Liver (tissue), 9 donors: ENCODE measurements around the gene TRIM58. TPM values are rescaled to one million over a fixed set of nuclear protein-coding genes. Genes with fewer than 3 reads are reported as not detected.

Experiments used
- DNase-seq: peaks from one replicate; pipeline ENCODE4 v3.0.0-alpha.2; 2017; ENCODE audit warnings: low spot score
- H3K27ac ChIP-seq, 2 donors: one replicate each; pipeline ENCODE4 v1.7.0; 2013; ENCODE audit warnings: inconsistent platforms in 2 of 2, low read length in 2 of 2, control low read depth in 1 of 2, low read depth in 1 of 2, mild to moderate bottlenecking in 1 of 2
- H3K27me3 ChIP-seq, 4 donors: one replicate each; pipeline versions ENCODE4 v1.6.1 to v1.7.0; 2013; ENCODE audit warnings: low read length in 3 of 4, inconsistent platforms in 1 of 4, mild to moderate bottlenecking in 1 of 4, moderate library complexity in 1 of 4; ENCODE audit not compliant: control insufficient read depth in 4 of 4, insufficient read depth in 4 of 4
- H3K36me3 ChIP-seq, 4 donors: one replicate each; pipeline versions ENCODE4 v1.6.1 to v1.7.0; 2013; ENCODE audit warnings: low read length in 3 of 4, mild to moderate bottlenecking in 3 of 4, low read depth in 1 of 4, moderate library complexity in 1 of 4; ENCODE audit not compliant: control insufficient read depth in 4 of 4, insufficient read depth in 3 of 4
- H3K4me1 ChIP-seq, 4 donors: one replicate each; pipeline versions ENCODE4 v1.6.1 to v1.7.0; 2013; ENCODE audit warnings: low read length in 3 of 4, mild to moderate bottlenecking in 3 of 4, moderate library complexity in 1 of 4; ENCODE audit not compliant: control insufficient read depth in 4 of 4, insufficient read depth in 4 of 4
- H3K4me3 ChIP-seq, 3 donors: one replicate each; pipeline versions ENCODE4 v1.6.1 to v1.7.0; 2013; ENCODE audit warnings: low read length in 3 of 3, control low read depth in 1 of 3, low read depth in 1 of 3, mild to moderate bottlenecking in 1 of 3
- H3K9ac ChIP-seq, 2 donors: one replicate each; pipeline ENCODE4 v1.7.0; 2013; ENCODE audit warnings: low read length in 2 of 2, mild to moderate bottlenecking in 2 of 2, moderate library complexity in 2 of 2, control low read depth in 1 of 2, low read depth in 1 of 2
- H3K9me3 ChIP-seq, 4 donors: one replicate each; pipeline versions ENCODE4 v1.6.1 to v1.7.0; 2013; ENCODE audit warnings: low read length in 3 of 4; ENCODE audit not compliant: control insufficient read depth in 4 of 4
- FOXA1 ChIP-seq: IDR thresholded peaks from 2 replicates; pipeline ENCODE4 v1.6.1; 2016; ENCODE audit warnings: antibody characterized with exemption
- FOXA2 ChIP-seq: IDR thresholded peaks from 2 replicates; pipeline ENCODE4 v1.6.1; 2016; ENCODE audit warnings: antibody characterized with exemption
- GABPA ChIP-seq, 2 donors: IDR thresholded peaks in 1 of 2; conservative IDR thresholded peaks in 1 of 2; 2 replicates each; pipeline ENCODE4 v1.6.1; 2016; ENCODE audit warnings: antibody characterized with exemption in 2 of 2, mild to moderate bottlenecking in 1 of 2, moderate library complexity in 1 of 2
- HNF4A ChIP-seq, 2 donors: conservative IDR thresholded peaks; 2 replicates each; pipeline ENCODE4 v1.6.1; 2016; ENCODE audit warnings: antibody characterized with exemption in 2 of 2, mild to moderate bottlenecking in 2 of 2
- HNF4G ChIP-seq: IDR thresholded peaks from 2 replicates; pipeline ENCODE4 v1.6.1; 2016; ENCODE audit warnings: antibody characterized with exemption
- NR2F2 ChIP-seq: IDR thresholded peaks from 2 replicates; pipeline ENCODE4 v1.6.1; 2016; ENCODE audit warnings: antibody characterized with exemption
- RAD21 ChIP-seq, 2 donors: IDR thresholded peaks; 2 replicates each; pipeline ENCODE4 v1.6.1; 2016; ENCODE audit warnings: antibody characterized with exemption in 2 of 2, mild to moderate bottlenecking in 2 of 2
- RXRA ChIP-seq, 2 donors: IDR thresholded peaks; 2 replicates each; pipeline ENCODE4 v1.6.1; 2017 to 2018; ENCODE audit warnings: antibody characterized with exemption in 2 of 2, mild to moderate bottlenecking in 1 of 2
- SP1 ChIP-seq: IDR thresholded peaks from 2 replicates; pipeline ENCODE4 v1.6.1; 2018; ENCODE audit warnings: antibody characterized with exemption, mild to moderate bottlenecking
- TAF1 ChIP-seq: conservative IDR thresholded peaks from 2 replicates; pipeline ENCODE4 v1.6.1; 2016; ENCODE audit warnings: antibody characterized with exemption, mild to moderate bottlenecking
- YY1 ChIP-seq: IDR thresholded peaks from 2 replicates; pipeline ENCODE4 v1.6.1; 2016; ENCODE audit warnings: antibody characterized with exemption, mild to moderate bottlenecking
- WGBS: extraction: QIAGEN DNeasy Blood & Tissue Kit; methylation state at CpG from one replicate; pipeline ENCODE4 v1.1.7; 2013; 5-methylcytosine and 5-hydroxymethylcytosine counted together
- polyA plus RNA-seq, 2 donors: library from polyadenylated mRNA; stranded (reverse) in 1 of 2; unstranded in 1 of 2; fragments of 200-250 nt in 1 of 2; fragments of >200 nt in 1 of 2; fragmentation: Nextera tagmentation in 1 of 2; extraction: Ambion mirVana in 1 of 2; gene quantifications; one replicate each; pipeline versions ENCODE4 v1.2.1 to v1.2.3, GENCODE V29; 2013 to 2015
- total RNA-seq, 2 donors: library from RNA; depleted of rRNA; stranded (reverse); fragments of >200 nt; gene quantifications; one replicate each; pipeline ENCODE4 v1.2.3, GENCODE V29; 2014
- TF ChIP-seq, protein P1 (sequence below): IDR thresholded peaks from 2 replicates; pipeline ENCODE4 v1.6.1; 2016; ENCODE audit warnings: antibody characterized with exemption, mild to moderate bottlenecking
- TF ChIP-seq, protein P2 (sequence below): IDR thresholded peaks from 2 replicates; pipeline ENCODE4 v1.6.1; 2016; ENCODE audit warnings: antibody characterized with exemption
- TF ChIP-seq, protein P3 (sequence below): fragments of 150-350 bp; IDR thresholded peaks from 2 replicates; pipeline ENCODE4 v1.5.1; 2017; ENCODE audit warnings: improper control_type of control experiment, low read depth, low read length; ENCODE audit not compliant: missing input control
- TF ChIP-seq, protein P4 (sequence below): IDR thresholded peaks from 2 replicates; pipeline ENCODE4 v1.6.1; 2016; ENCODE audit warnings: antibody characterized with exemption
- TF ChIP-seq, protein P5 (sequence below): IDR thresholded peaks from 2 replicates; pipeline ENCODE4 v1.6.1; 2016; ENCODE audit warnings: antibody characterized with exemption
- donor health status: healthy.
- donor health status: healthy.
- donor health status: healthy.
- donor health status: healthy.
- donor health status: healthy.

The TRIM58 gene
- total and polyA plus RNA-seq, 4 donors: 0.06 to 88.7 (median 0.14) TPM

DNA sequence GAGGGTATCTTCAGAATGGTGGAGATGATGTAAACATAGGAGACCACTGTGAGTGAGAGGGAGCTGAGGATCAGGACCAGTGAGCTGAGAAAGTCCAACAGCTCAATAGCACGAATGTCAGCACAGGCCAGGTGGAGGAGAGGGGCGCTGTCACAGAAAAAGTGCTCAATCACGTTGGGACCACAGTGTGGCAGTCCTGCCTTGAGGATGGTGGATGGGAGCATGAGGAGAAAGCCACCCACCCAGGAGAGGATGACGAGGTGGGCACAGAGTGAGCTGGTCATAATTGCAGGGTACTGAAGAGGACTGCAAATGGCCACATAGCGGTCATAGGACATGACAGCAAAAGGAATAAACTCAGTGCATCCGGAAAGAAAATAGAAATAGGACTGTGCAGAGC, 23.4 kb upstream of the TRIM58 start (continued):
- TF ChIP-seq, protein P1, sequence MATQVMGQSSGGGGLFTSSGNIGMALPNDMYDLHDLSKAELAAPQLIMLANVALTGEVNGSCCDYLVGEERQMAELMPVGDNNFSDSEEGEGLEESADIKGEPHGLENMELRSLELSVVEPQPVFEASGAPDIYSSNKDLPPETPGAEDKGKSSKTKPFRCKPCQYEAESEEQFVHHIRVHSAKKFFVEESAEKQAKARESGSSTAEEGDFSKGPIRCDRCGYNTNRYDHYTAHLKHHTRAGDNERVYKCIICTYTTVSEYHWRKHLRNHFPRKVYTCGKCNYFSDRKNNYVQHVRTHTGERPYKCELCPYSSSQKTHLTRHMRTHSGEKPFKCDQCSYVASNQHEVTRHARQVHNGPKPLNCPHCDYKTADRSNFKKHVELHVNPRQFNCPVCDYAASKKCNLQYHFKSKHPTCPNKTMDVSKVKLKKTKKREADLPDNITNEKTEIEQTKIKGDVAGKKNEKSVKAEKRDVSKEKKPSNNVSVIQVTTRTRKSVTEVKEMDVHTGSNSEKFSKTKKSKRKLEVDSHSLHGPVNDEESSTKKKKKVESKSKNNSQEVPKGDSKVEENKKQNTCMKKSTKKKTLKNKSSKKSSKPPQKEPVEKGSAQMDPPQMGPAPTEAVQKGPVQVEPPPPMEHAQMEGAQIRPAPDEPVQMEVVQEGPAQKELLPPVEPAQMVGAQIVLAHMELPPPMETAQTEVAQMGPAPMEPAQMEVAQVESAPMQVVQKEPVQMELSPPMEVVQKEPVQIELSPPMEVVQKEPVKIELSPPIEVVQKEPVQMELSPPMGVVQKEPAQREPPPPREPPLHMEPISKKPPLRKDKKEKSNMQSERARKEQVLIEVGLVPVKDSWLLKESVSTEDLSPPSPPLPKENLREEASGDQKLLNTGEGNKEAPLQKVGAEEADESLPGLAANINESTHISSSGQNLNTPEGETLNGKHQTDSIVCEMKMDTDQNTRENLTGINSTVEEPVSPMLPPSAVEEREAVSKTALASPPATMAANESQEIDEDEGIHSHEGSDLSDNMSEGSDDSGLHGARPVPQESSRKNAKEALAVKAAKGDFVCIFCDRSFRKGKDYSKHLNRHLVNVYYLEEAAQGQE: no peak
- TF ChIP-seq HNF4G (no peak), RXRA (IDR thresholded peaks at IDR 0.05) (no peak), RAD21 (IDR thresholded peaks at IDR 0.05) (no peak), TAF1 (no peak)

DNA sequence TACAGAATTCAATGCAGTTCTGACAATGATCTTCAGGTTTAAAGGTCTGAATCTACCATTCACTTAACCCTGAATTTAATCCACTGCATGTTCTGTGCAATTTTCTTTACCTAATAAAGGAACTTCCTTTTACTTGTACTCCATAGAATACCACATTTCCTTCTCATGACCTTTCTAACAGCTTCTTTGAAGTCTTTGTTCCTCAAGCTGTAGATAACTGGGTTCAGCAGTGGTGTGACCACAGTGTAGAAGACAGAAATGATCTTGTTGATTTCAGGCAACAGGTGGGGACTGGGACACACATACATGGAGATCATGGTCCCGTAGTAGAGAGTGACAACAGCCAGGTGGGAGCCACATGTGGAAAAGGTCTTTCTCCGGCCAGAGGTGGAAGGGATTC, 16.2 kb upstream of the TRIM58 start:
- TF ChIP-seq, protein P2, sequence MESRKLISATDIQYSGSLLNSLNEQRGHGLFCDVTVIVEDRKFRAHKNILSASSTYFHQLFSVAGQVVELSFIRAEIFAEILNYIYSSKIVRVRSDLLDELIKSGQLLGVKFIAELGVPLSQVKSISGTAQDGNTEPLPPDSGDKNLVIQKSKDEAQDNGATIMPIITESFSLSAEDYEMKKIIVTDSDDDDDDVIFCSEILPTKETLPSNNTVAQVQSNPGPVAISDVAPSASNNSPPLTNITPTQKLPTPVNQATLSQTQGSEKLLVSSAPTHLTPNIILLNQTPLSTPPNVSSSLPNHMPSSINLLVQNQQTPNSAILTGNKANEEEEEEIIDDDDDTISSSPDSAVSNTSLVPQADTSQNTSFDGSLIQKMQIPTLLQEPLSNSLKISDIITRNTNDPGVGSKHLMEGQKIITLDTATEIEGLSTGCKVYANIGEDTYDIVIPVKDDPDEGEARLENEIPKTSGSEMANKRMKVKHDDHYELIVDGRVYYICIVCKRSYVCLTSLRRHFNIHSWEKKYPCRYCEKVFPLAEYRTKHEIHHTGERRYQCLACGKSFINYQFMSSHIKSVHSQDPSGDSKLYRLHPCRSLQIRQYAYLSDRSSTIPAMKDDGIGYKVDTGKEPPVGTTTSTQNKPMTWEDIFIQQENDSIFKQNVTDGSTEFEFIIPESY: no peak
- TF ChIP-seq RAD21 (IDR thresholded peaks at IDR 0.05) (no peak), SP1 (no peak), RXRA (IDR thresholded peaks at IDR 0.05) (no peak), FOXA1 (no peak), HNF4A (conservative IDR thresholded peaks at IDR 0.05) (no peak), TAF1 (no peak), FOXA2 (no peak), HNF4G (no peak), GABPA (IDR thresholded peaks at IDR 0.05 in 1 of 2, conservative IDR thresholded peaks at IDR 0.05 in 1 of 2) (no peak), YY1 (no peak)
- TF ChIP-seq, protein P3, sequence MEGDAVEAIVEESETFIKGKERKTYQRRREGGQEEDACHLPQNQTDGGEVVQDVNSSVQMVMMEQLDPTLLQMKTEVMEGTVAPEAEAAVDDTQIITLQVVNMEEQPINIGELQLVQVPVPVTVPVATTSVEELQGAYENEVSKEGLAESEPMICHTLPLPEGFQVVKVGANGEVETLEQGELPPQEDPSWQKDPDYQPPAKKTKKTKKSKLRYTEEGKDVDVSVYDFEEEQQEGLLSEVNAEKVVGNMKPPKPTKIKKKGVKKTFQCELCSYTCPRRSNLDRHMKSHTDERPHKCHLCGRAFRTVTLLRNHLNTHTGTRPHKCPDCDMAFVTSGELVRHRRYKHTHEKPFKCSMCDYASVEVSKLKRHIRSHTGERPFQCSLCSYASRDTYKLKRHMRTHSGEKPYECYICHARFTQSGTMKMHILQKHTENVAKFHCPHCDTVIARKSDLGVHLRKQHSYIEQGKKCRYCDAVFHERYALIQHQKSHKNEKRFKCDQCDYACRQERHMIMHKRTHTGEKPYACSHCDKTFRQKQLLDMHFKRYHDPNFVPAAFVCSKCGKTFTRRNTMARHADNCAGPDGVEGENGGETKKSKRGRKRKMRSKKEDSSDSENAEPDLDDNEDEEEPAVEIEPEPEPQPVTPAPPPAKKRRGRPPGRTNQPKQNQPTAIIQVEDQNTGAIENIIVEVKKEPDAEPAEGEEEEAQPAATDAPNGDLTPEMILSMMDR: no peak
- TF ChIP-seq, protein P4, sequence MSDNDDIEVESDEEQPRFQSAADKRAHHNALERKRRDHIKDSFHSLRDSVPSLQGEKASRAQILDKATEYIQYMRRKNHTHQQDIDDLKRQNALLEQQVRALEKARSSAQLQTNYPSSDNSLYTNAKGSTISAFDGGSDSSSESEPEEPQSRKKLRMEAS: no peak
- 78% methylated on average over 2 of the region's 2 CpGs for WGBS

DNA sequence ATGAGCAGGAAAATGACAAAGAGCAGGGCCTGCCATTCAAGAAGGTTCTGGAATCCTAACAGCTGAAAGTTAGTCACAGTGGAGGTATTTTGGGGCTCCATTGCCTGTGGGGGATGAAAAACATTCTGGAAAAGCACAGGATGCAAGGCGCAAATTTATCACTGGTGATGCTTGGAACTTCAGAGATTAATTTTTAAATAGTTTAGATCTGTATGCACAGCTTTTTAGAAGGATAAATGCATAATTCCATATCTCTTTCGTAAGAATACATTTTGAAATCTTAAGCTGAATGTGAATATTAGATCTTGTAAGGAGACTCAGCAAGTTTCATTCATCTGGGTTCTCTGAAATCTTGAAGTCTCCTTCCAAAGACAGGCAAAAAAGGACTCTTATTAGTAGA, 15.2 kb upstream of the TRIM58 start, which contains the start of gene OR11L1:
Gene OR11L1 (minus strand): TSS at position 101 of the 400 bp plus-strand sequence. CDS start 0 bp downstream, at position 101.
- no peak within 1 kb of the TSS for H3K27ac ChIP-seq
- 83% methylated on average over 2 of the region's 2 CpGs for WGBS
- H3K4me1 ChIP-seq: no peaks in the 10 kb centered on the region
- no peaks in the 10 kb centered on the region for H3K36me3 ChIP-seq
- H3K27me3 ChIP-seq: no peaks in the 10 kb centered on the region
- H3K9me3 ChIP-seq: no peaks in the 10 kb centered on the region
- H3K9ac ChIP-seq: no peak within 1 kb of the TSS
- no peak within 1 kb of the TSS for H3K4me3 ChIP-seq
- no peak for DNase-seq
- TF ChIP-seq SP1 (no peak), TAF1 (no peak), HNF4A (conservative IDR thresholded peaks at IDR 0.05) (no peak), FOXA2 (no peak), RXRA (IDR thresholded peaks at IDR 0.05) (no peak), YY1 (no peak), NR2F2 (no peak)
- TF ChIP-seq, protein P1: no peak
- TF ChIP-seq, protein P5, sequence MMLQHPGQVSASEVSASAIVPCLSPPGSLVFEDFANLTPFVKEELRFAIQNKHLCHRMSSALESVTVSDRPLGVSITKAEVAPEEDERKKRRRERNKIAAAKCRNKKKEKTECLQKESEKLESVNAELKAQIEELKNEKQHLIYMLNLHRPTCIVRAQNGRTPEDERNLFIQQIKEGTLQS: no peak
- TF ChIP-seq, protein P2: no peak

More for the DNA sequence above, 16.2 kb upstream of the TRIM58 start:
- Histone ChIP-seq H3K27ac (no peak overlapping the region), H3K4me3 (no peak overlapping the region), H3K27me3 (no peaks in the 10 kb centered on the region), H3K4me1 (no peaks in the 10 kb centered on the region), H3K36me3 (no peaks in the 10 kb centered on the region), H3K9me3 (no peaks in the 10 kb centered on the region), H3K9ac (no peak overlapping the region)
- no peak for DNase-seq
